ENCODE data around the gene TNS3. TPM values are rescaled to one million over a fixed set of nuclear protein-coding genes. Genes with fewer than 3 reads are reported as not detected.
A peak's percentile ranks its signal among the peaks of the same experiment; 100 is the strongest.

Gene TNS3
- polyA plus RNA-seq, 1 of the 3 experiments (the other 2 are of a cell fraction), result 72.3 TPM

GRCh38 chr7:47573758-47574481 lies 8.0 kb downstream of the TNS3 start (continued):
- TF ChIP-seq MAX (IDR thresholded peaks at IDR 0.05; ENCODE audit: low read depth) (peak; percentile 87), SMC3 (IDR thresholded peaks at IDR 0.05; ENCODE audit: low read depth, low read length) (no peak), REST (IDR thresholded peaks at IDR 0.05; ENCODE audit: low read depth, low read length) (no peak), YY1 (IDR thresholded peaks at IDR 0.05; ENCODE audit: low read depth) (peak; percentile 38; the same call in 1 of the 2 replicates), EP300 (IDR thresholded peaks at IDR 0.05; ENCODE audit: borderline replicate concordance in 1 of 2, low read depth in 1 of 2, low read length in 1 of 2) (peak; percentile 92 to 96), CHD2 (IDR thresholded peaks at IDR 0.05; ENCODE audit: low read length, partially characterized antibody) (peak; percentile 65), RFX5 (IDR thresholded peaks at IDR 0.05; ENCODE audit: low read length) (no peak)

- Histone ChIP-seq H3K9me2 (no peaks in the 10 kb centered on the region), H3K4me1 (ENCODE audit: control insufficient read depth in 1 of 2, insufficient read depth in 2 of 2, low read depth in 1 of 2, low read length in 1 of 2) (peaks cover 33 to 63% of the 10 kb centered on the region in 2 experiments; a peak in 3 of 4 replicates), H3F3A (replicated peaks; ENCODE audit: insufficient read depth) (peaks cover 35% of the 10 kb centered on the region), H2AFZ (ENCODE audit: low read depth) (no peak overlapping the region), H4K20me1 (ENCODE audit: insufficient read depth) (no peaks in the 10 kb centered on the region), H3K27ac (ENCODE audit: low read depth in 2 of 2, low read length in 1 of 2) (peak overlapping the region; percentile 86 to 95), H3K4me3 (ENCODE audit: low read depth in 2 of 2, low read length in 1 of 2) (no peak overlapping the region), H3K4me2 (peak overlapping the region; percentile 57; the same call in 1 of the 2 replicates), H3K9ac (peak overlapping the region; percentile 50; the same call in 1 of the 2 replicates), H3K27me3 (ENCODE audit: insufficient read depth) (no peaks in the 10 kb centered on the region), H3K79me2 (ENCODE audit: insufficient read depth) (peaks cover 83% of the 10 kb centered on the region), H3K9me3 (no peaks in the 10 kb centered on the region), H3K36me3 (replicated peaks in 1 of 2; ENCODE audit: control insufficient read depth in 1 of 2, insufficient read depth in 2 of 2, low read length in 1 of 2) (peaks cover 16 to 18% of the 10 kb centered on the region in 2 experiments)
- ChIA-PET POLR2A (no interaction called here), CTCF (no interaction called here)
- 85% methylated on average over 19 of the region's 19 CpGs for WGBS (ENCODE audit: low lambda C conversion rate)
- DNase-seq, result no peak
- no peak for TF ChIP-seq RAD21 (IDR thresholded peaks at IDR 0.05; ENCODE audit: low read length)
- no peak for TF ChIP-seq EP300 (IDR thresholded peaks at IDR 0.05; ENCODE audit: borderline replicate concordance in 1 of 2, low read depth in 1 of 2, low read length in 1 of 2)
- TF ChIP-seq ZBTB33 (IDR thresholded peaks at IDR 0.05; ENCODE audit: borderline replicate concordance, low read depth), result no peak
- no peak for TF ChIP-seq TAF1 (IDR thresholded peaks at IDR 0.05; ENCODE audit: borderline replicate concordance, low read depth, low read length)
- no peak for TF ChIP-seq CTCF (IDR thresholded peaks at IDR 0.05)
- TF ChIP-seq SMC3 (IDR thresholded peaks at IDR 0.05; ENCODE audit: low read depth, low read length), result no peak
- TF ChIP-seq POLR2AphosphoS5 (IDR thresholded peaks at IDR 0.05; ENCODE audit: low read depth, low read length), result no peak
- TF ChIP-seq MEF2A (IDR thresholded peaks at IDR 0.05; ENCODE audit: borderline replicate concordance, low read depth), result no peak
These were observed 8.8 kb downstream of the TNS3 start for GRCh38 chr7:47572939-47573757.

All from SK-N-SH (cell line).